ENCODE measurements around the gene MTUS2.

DNA sequence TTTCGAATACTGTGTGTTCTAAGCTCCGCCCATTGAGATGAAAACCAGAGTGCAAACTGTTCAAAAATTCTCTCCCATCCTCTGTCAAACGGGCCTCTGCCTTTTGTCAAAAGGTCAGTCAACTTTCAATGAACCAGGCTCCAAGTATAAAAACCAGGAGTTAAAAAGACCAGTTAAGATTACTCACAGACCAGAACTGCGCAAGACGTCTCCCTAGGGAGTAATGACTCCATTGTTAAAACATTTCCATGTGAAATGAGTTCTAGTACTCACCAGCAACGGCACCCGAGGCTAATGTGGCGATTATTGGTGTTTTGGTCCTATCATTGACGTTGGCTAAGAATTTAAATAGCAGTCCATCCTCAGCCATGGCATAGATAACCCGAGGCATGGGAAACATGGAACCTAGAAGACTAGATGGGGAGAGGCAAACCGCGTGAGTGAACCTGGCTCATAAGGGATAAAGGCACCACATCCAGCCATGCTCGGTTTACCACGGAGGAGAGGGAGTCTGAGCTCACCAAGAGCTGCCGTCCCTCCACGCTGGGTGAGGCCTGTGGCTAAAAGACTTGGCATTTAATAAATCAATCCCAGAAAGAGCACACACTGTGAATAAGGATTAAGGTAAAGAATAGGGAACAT lies 702.0 kb downstream of the MTUS2 start:
- no peak for TF ChIP-seq PHF8 (IDR thresholded peaks at IDR 0.05; ENCODE audit: borderline replicate concordance, low read depth)
- TF ChIP-seq POLR2A (IDR thresholded peaks at IDR 0.05; ENCODE audit: low read length): no peak
- TF ChIP-seq, protein P1, sequence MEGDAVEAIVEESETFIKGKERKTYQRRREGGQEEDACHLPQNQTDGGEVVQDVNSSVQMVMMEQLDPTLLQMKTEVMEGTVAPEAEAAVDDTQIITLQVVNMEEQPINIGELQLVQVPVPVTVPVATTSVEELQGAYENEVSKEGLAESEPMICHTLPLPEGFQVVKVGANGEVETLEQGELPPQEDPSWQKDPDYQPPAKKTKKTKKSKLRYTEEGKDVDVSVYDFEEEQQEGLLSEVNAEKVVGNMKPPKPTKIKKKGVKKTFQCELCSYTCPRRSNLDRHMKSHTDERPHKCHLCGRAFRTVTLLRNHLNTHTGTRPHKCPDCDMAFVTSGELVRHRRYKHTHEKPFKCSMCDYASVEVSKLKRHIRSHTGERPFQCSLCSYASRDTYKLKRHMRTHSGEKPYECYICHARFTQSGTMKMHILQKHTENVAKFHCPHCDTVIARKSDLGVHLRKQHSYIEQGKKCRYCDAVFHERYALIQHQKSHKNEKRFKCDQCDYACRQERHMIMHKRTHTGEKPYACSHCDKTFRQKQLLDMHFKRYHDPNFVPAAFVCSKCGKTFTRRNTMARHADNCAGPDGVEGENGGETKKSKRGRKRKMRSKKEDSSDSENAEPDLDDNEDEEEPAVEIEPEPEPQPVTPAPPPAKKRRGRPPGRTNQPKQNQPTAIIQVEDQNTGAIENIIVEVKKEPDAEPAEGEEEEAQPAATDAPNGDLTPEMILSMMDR (IDR thresholded peaks at IDR 0.05): no peak
- no peak for TF ChIP-seq JUNB (IDR thresholded peaks at IDR 0.05)
- no peak for TF ChIP-seq MYC (IDR thresholded peaks at IDR 0.05; ENCODE audit: borderline replicate concordance, low read length)
- TF ChIP-seq JUN (IDR thresholded peaks at IDR 0.05): no peak
- no peak for TF ChIP-seq EP300 (IDR thresholded peaks at IDR 0.05)
- TF ChIP-seq SMC3 (IDR thresholded peaks at IDR 0.05): no peak
- no peak for TF ChIP-seq NR3C1 (IDR thresholded peaks at IDR 0.05)
